Measurements from ENCODE around the gene CFAP100.
A peak's percentile ranks its signal among the peaks of the same experiment; 100 is the strongest.

Gene CFAP100

GRCh38 chr3:126375835-126376331, 18.8 kb upstream of the CFAP100 start:
- no peak for DNase-seq (ENCODE audit: low spot score)

DNA sequence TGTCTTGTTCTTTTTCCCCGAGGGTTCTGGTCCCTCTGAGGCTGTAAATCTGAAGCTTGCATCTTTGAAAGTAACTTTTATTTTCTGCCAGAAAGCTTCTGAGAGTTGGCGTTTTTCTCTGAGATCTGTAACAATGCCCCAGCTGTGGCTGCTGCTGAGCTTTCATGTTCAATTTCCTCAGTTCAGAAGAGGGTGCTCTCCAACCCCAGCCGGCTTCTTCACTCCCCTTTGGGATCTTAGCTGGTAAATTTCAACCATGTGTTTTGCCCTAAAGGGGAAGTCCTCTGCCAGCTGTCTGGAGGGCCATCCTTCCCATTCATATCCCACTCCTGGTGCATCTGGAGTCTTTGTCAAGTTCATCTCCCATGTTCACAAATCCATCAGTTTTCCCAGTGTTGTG, 18.3 kb upstream of the CFAP100 start:
- DNase-seq (ENCODE audit: low spot score) = no peak

GRCh38 chr3:126377211-126377610, 17.5 kb upstream of the CFAP100 start:
- no peak for DNase-seq (ENCODE audit: low spot score)

DNA sequence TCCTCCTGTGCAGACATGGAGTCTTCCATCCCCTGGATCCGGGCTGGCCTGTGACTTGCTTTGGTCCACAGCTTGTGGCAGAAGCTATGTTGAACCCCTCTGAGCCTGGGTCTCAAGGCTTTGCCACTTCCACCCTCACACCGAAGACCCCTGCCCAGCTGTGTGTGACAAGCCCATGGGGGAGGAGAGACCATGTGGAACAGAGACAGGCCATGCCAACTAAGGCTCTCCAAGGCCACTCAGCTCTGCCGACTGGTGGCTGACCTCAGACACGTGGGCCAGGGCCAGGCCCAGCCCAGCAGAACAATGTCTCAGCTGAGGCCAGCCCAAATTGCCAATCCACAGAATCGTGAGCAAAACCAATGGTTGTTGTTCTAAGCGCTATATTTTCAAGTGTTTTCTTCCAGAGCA, 16.4 kb upstream of the CFAP100 start:
- no peak for DNase-seq (ENCODE audit: low spot score)

- DNase-seq (ENCODE audit: low spot score) = no peak
These were observed 14.5 kb upstream of the CFAP100 start for GRCh38 chr3:126380011-126380768.

GRCh38 chr3:126381966-126382365, 12.7 kb upstream of the CFAP100 start:
- DNase-seq (ENCODE audit: low spot score) = no peak

GRCh38 chr3:126389112-126389793, 5.5 kb upstream of the CFAP100 start:
- DNase-seq (ENCODE audit: low spot score) = peak; percentile 85

GRCh38 chr3:126389794-126390146, 4.9 kb upstream of the CFAP100 start:
- DNase-seq (ENCODE audit: low spot score) = no peak

GRCh38 chr3:126390201-126390600, 4.5 kb upstream of the CFAP100 start:
- no peak for DNase-seq (ENCODE audit: low spot score)

DNA sequence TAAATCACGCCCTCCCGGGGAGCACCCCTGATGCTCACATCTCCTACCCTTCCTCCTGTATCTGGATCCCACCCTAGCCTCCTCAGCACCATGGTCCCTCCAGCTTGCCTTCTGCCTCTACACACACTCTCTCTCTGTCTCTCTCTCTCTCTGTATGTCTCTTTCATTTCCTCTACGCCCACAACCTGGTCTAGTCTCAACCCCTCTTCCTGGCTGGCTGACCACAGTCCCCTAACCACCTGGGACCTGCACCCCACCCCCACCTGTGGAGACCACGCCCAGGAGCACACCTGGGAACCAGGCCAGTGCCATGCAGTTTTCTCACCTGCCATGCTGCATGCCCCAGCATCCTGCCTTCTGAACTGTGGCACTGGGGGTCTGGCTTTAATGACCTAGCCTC, 4.0 kb upstream of the CFAP100 start:
- DNase-seq (ENCODE audit: low spot score) = no peak

DNA sequence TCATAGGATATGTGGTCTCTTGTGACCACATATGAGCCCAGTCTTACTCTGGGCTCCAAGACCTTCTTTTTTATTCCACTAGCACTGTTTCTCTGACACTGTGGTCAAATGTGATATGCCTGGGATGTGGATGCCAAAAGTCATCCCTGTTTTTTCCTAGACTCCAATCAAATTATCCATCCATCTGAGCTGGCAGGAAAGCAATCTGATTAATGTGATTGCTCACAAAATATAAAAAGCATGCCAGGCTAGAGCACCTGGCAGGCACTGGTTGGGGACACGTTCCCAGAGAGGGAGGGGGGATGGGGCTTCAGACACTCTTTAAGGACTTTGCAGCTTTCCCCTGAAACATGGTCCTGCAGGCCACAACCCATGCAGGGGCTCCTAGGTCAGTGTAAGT, 3.1 kb upstream of the CFAP100 start:
- no peak for DNase-seq (ENCODE audit: low spot score)

DNA sequence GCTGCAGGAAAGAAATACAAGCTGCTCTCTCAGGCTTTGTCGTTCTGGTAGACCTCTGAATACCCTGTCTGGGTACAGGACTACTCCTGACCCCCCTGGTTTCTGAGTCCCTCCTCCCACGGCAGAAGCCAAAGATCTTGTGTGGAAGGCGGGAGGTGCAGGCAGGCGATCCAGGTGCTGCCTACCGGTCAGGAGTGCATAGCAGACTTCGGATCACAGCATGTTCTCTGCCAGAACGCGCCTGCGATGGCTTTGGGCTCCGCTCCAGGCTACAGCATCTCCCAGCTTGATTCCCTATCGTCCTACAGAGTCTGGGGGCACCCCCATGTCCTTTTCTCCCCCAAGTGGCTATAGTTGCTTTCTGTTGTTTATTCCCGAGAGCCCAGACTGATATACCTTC, 2.5 kb upstream of the CFAP100 start:
- no peak for DNase-seq (ENCODE audit: low spot score)

- DNase-seq (ENCODE audit: low spot score) = no peak
These were observed 1.1 kb upstream of the CFAP100 start for GRCh38 chr3:126393563-126393962.

DNA sequence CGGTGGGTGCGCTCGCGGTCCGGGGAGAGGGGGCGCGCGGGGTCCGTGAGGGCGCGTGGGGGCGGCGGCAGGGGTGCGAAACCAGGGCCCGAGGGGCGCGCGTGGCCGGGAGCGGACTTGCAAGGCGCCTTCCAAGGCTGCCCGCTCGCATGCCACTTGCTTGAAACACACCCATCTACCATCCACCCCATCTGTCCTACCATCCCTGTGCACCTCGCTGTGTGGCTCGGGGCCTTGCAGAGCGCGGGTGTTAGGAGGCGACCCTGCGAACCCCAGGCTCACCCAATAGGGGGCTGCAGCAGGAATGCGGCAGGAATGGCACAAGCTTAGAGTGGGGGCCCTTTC, 240 bp downstream of the CFAP100 start:
- DNase-seq (ENCODE audit: low spot score) = no peak

- no peak for DNase-seq (ENCODE audit: low spot score)
These were observed 1.3 kb downstream of the CFAP100 start for GRCh38 chr3:126395846-126396513.

GRCh38 chr3:126396536-126396935, 1.8 kb downstream of the CFAP100 start:
- DNase-seq (ENCODE audit: low spot score) = no peak

- no peak for DNase-seq (ENCODE audit: low spot score)
These were observed 3.1 kb downstream of the CFAP100 start for GRCh38 chr3:126397610-126398422.

GRCh38 chr3:126398423-126399350, 4.0 kb downstream of the CFAP100 start:
- DNase-seq (ENCODE audit: low spot score) = no peak

- DNase-seq (ENCODE audit: low spot score) = no peak
These were observed 4.6 kb downstream of the CFAP100 start for GRCh38 chr3:126399351-126399735.

DNA sequence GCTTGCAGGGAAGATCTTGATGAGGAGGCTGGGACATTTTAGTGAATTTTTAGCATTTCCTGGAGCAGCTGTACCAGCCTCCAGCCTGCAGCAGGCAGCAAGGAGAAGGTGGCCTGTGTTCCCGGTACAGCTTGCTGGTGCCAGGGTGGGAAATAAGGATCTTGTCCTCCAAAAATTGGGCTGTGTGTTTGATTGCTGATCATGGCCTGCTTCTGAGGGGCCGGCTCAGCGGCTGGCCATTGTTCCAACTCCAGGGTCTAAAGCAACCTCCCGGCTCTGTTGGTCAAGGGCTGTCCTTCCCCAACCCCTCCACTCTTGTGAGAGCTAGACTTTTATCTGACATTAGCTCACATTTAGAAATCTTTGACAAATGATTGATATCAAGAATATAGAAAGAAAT, 5.0 kb downstream of the CFAP100 start:
- DNase-seq (ENCODE audit: low spot score) = no peak

DNA sequence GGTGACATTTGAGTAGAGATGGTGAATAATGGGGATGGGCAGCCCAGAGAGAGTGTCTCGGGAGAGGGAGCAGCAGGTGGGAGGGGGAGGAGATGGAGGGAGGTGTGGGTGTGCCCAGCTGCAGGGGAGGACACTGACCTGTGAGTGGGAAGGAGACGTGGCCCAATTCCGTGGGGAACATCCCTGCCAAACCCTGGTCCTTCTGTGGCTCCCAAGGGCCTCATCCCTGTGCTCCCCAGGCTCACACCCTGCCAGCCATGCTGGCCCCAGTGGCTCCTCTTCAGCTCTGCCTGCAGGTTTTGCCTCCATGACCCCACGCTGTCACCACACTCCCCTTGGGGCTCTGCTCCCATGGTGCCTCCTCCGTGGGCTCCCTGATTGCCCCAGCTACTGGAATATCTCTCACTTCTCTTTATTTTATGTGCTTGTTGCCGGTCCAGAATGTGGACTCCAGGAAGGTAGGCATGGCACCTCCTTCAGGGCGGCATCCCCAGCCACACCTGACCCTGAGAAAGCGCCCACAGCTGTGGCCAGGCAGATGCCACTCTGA, 7.0 kb downstream of the CFAP100 start:
- DNase-seq (ENCODE audit: low spot score) = no peak

All from left forelimb (tissue), 1 donor.